Measurements from ENCODE around the gene DBNL. TPM values are rescaled to one million over a fixed set of nuclear protein-coding genes. Genes with fewer than 3 reads are reported as not detected.

DBNL gene
- total RNA-seq, 4 donors from 2014 or later: 113 to 139 (median 126) TPM

GRCh38 chr7:44042221-44042620 is 2.3 kb upstream of the DBNL start:
- Histone ChIP-seq H3K4me3 (no peak overlapping the region), H3K9me3 (no peaks in the 10 kb centered on the region), H3K4me1 (peaks cover 0 to 35% (median 18%) of the 10 kb centered on the region in 4 donors), H3K27me3 (no peaks in the 10 kb centered on the region), H3K36me3 (peaks cover 0 to 7% (median 0%) of the 10 kb centered on the region in 3 donors), H3K27ac (no peak overlapping the region)
- 89 to 92% methylated on average over 2 of the region's 2 CpGs for WGBS, 2 donors
- no peak for DNase-seq (ENCODE audit: low spot score in 2 of 2)
- TF ChIP-seq POLR2A (IDR thresholded peaks at IDR 0.05) (no peak), CTCF (IDR thresholded peaks at IDR 0.05) (no peak), EP300 (IDR thresholded peaks at IDR 0.05) (no peak)

DNA sequence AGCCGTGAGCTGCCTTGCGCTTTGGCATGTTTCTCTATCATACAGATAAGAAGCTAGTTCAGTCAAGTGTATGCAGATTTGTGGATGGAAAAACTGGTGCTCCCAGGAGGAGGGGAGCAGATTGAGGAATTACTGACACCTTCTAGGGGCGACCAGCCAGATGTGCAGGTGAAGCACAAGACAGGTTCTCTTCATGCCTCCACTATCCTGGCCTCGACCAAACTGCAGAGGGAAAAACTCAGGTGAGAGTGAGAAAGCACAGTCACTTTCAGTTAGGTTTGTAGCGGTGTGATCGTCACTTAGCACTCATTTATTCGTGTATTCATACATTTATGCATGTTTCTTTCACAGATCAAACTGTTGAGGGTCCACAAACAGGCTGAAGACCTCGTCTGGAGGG is 600 bp upstream of the DBNL start:
- H3K4me3 ChIP-seq: peak overlapping the region; percentile 74 to 98 (median 85)
- peaks cover 0 to 10% (median 0%) of the 10 kb centered on the region in 3 donors for H3K36me3 ChIP-seq
- H3K27ac ChIP-seq: peak overlapping the region; percentile 70 to 93 (median 89)
- TF ChIP-seq CTCF (IDR thresholded peaks at IDR 0.05) (no peak), EP300 (IDR thresholded peaks at IDR 0.05) (no peak), POLR2A (IDR thresholded peaks at IDR 0.05) (no peak)
- DNase-seq (ENCODE audit: low spot score in 2 of 2): no peak
- H3K27me3 ChIP-seq: no peaks in the 10 kb centered on the region
- H3K4me1 ChIP-seq: peaks cover 0 to 45% (median 20%) of the 10 kb centered on the region in 4 donors
- 20 to 30% methylated on average over 8 of the region's 8 CpGs for WGBS, 2 donors
- H3K9me3 ChIP-seq: no peaks in the 10 kb centered on the region

DNA sequence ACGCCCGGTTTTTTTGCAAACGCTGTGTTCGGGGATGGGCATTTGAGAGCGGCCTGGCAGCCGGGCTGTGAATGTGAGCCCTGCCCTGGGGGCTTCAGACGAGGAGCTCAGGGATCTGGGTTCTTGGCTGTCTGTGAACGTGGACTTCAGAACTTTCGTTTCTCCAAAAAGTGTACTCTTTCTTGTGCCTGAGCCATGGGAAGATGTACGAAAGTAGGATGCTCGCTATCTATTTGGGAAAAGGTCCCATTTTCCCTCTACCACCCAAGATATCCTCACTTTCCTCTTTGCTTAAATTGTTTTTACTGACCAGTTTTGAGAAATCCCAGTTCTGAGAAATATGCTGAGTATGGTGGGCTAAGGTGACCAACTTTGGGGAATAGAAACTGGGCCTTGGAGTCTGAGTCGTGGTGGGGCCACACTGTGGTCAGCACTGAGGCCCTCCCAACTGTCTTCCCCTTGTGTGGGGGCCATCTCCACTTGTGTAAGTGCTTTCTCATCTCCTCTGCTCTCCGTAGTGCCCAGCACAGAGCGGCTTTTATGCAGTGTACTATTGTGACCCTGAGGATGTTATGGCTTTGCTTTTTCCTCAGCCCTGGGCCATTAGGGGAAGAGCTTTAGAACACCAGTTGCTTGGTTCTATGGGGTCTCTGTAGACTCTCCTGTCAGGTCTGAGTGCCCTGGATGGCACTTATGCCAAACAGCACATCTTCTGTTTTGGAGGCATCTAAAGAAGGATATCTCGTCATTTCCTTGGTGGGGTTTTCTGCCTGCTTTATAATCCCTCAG is 918 bp downstream of the DBNL start:
- DNase-seq (ENCODE audit: low spot score in 2 of 2): no peak
- Histone ChIP-seq H3K36me3 (peaks cover 0 to 22% (median 6%) of the 10 kb centered on the region in 3 donors), H3K4me3 (peak overlapping the region; percentile 74 to 98 (median 85)), H3K9me3 (no peaks in the 10 kb centered on the region), H3K27ac (peak overlapping the region; percentile 70 to 93 (median 89)), H3K4me1 (peaks cover 0 to 51% (median 20%) of the 10 kb centered on the region in 4 donors), H3K27me3 (no peaks in the 10 kb centered on the region)
- 18 to 19% methylated on average over 14 to 15 of the region's 15 CpGs for WGBS, 2 donors
- TF ChIP-seq POLR2A (IDR thresholded peaks at IDR 0.05) (no peak), CTCF (IDR thresholded peaks at IDR 0.05) (no peak), EP300 (IDR thresholded peaks at IDR 0.05) (no peak)

GRCh38 chr7:44046321-44047061 is 2.0 kb downstream of the DBNL start:
- TF ChIP-seq CTCF (IDR thresholded peaks at IDR 0.05) (no peak), POLR2A (IDR thresholded peaks at IDR 0.05) (no peak), EP300 (IDR thresholded peaks at IDR 0.05) (no peak)
- peaks cover 0 to 47% (median 20%) of the 10 kb centered on the region in 4 donors for H3K4me1 ChIP-seq
- DNase-seq (ENCODE audit: low spot score in 2 of 2): no peak
- no peaks in the 10 kb centered on the region for H3K9me3 ChIP-seq
- peaks cover 2 to 32% (median 10%) of the 10 kb centered on the region in 3 donors for H3K36me3 ChIP-seq
- H3K27ac ChIP-seq: peak overlapping the region in 1 of 4 donors; percentile 22
- WGBS, 2 donors: 69 to 79% methylated on average over 8 of the region's 8 CpGs
- no peak overlapping the region for H3K4me3 ChIP-seq
- no peaks in the 10 kb centered on the region for H3K27me3 ChIP-seq

All from tibial nerve (tissue), 4 donors.